Heart left ventricle (tissue), 13 donors: ENCODE data around the gene LPIN2.

Experiments used
- CTCF ChIP-seq, 12 donors: fragments of 200-600 bp; sonication (generic) in 4 of 12; IDR thresholded peaks; one replicate each; pipeline versions ENCODE4 v1.5.0 to v1.8.0; 2018 to 2022; ENCODE audit warnings: antibody characterized with exemption in 12 of 12, mild to moderate bottlenecking in 5 of 12
- POLR2A ChIP-seq, 2 donors: fragments of 450-650 bp; IDR thresholded peaks; one replicate each; pipeline ENCODE4 v1.6.1; 2017; ENCODE audit warnings: antibody characterized with exemption in 2 of 2, mild to moderate bottlenecking in 2 of 2, moderate library complexity in 2 of 2
- donor health status: ischemic (EF 13 %, LVEDD 7.1; RV severe dilation, severe dysfunction).
- donor health status: DM: no; HTN: yes; CAD: no.
- donor health status: DM: no; HTN: no; CAD: no.
- donor health status: ischemic (EF 25% LVEDD 6.9; RV normal size, moderate dysfunction).
- donor health status: ischemic (EF 25% LVEDD 5.7; RV mildly dilated, moderate dysfunction).
- donor health status: ischemic (EF 35%, LVEDD 5.7; RV mildly dilated, moderate dysfunction).
- donor health status: nonischemic (EF 11% LVEDD 7.7; RV severe dilation, severe dysfunction).
- donor health status: DM: yes; HTN: yes; CAD: no.
- donor health status: PGD.
- donor health status: ischemic (EF 29% LVEDD 5.4; RV normal size, mild dysfunction).
- donor health status: nonischemic (EF 23%, LVEDD 6.1; RV moderate dilation, normal function).

GRCh38 chr18:3014503-3015203, 1.7 kb upstream of the LPIN2 start:
- TF ChIP-seq CTCF (IDR thresholded peaks at IDR 0.05) (no peak), POLR2A (IDR thresholded peaks at IDR 0.05) (no peak)
